HepG2 (cell line): Measurements from ENCODE around the gene C20orf204. TPM values are rescaled to one million over a fixed set of nuclear protein-coding genes. Genes with fewer than 3 reads are reported as not detected.

Experiments used
- ARNTL ChIP-seq: sonication (generic); formaldehyde crosslinking; IDR thresholded peaks from 2 replicates; pipeline ENCODE4 v1.4.0; 2020; ENCODE audit warnings: mild to moderate bottlenecking, missing genetic modification reagents
- CBFB ChIP-seq: sonication (generic); formaldehyde crosslinking; IDR thresholded peaks from 2 replicates; pipeline ENCODE4 v1.4.0; 2020; ENCODE audit warnings: missing genetic modification reagents
- CEBPZ ChIP-seq: IDR thresholded peaks from 2 replicates; pipeline ENCODE4 v1.6.1; 2012; ENCODE audit warnings: low read length, improper control_type of control experiment
- ERF ChIP-seq: IDR thresholded peaks from 2 replicates; pipeline ENCODE4 v1.6.1; 2018; ENCODE audit warnings: missing biosample characterization, missing genetic modification reagents
- IRF1 ChIP-seq: sonication (generic); formaldehyde crosslinking; IDR thresholded peaks from 2 replicates; pipeline ENCODE4 v1.4.0; 2020; ENCODE audit warnings: low read depth, mild to moderate bottlenecking, missing genetic modification reagents
- KDM5B ChIP-seq: sonication (generic); formaldehyde crosslinking; IDR thresholded peaks from 2 replicates; pipeline ENCODE4 v1.4.0; 2020; ENCODE audit warnings: missing genetic modification reagents, mild to moderate bottlenecking, borderline replicate concordance
- KLF12 ChIP-seq: sonication (generic); formaldehyde crosslinking; IDR thresholded peaks from 2 replicates; pipeline ENCODE4 v1.4.0; 2020; ENCODE audit warnings: missing genetic modification reagents, borderline replicate concordance
- RBAK ChIP-seq: sonication (generic); formaldehyde crosslinking; IDR thresholded peaks from 2 replicates; pipeline ENCODE4 v1.5.1; 2020; ENCODE audit warnings: mild to moderate bottlenecking, missing genetic modification reagents
- ZNF598 ChIP-seq: sonication (generic); formaldehyde crosslinking; IDR thresholded peaks from 2 replicates; pipeline ENCODE4 v1.5.1; 2020; ENCODE audit warnings: mild to moderate bottlenecking, missing genetic modification reagents, borderline replicate concordance
- polyA plus RNA-seq, 8 experiments: library from polyadenylated mRNA; depleted of rRNA in 3 of 8; stranded (reverse) in 7 of 8; unstranded in 1 of 8; fragments of >200 nt; fragmentation: Illumina TruSeq in 4 of 8; extraction: Trizol in 4 of 8; gene quantifications; 2 replicates each; pipeline versions ENCODE4 v1.2.1 to v1.2.3, GENCODE V29; 2011 to 2016; ENCODE audit warnings: low read depth in 4 of 8, missing spikeins in 1 of 8, mixed read lengths in 1 of 8; ENCODE audit not compliant: insufficient read depth in 1 of 8
- total RNA-seq, 5 experiments: library from RNA; depleted of rRNA; stranded (reverse); fragments of >200 nt; fragmentation: Illumina TruSeq; extraction: Trizol; gene quantifications; 2 replicates each; pipeline ENCODE4 v1.2.3, GENCODE V29; 2016; ENCODE audit warnings: low read depth in 1 of 5
- TF ChIP-seq, protein P1 (sequence below): IDR thresholded peaks from 2 replicates; pipeline ENCODE4 v1.6.1; 2018; ENCODE audit warnings: missing genetic modification reagents, mild to moderate bottlenecking, missing compliant biosample characterization
- TF ChIP-seq, protein P2 (sequence below): sonication (generic); formaldehyde crosslinking; IDR thresholded peaks from 2 replicates; pipeline ENCODE4 v1.8.1; 2023; ENCODE audit warnings: mild to moderate bottlenecking, missing genetic modification reagents, borderline replicate concordance
- TF ChIP-seq, protein P3 (sequence below): sonication (generic); formaldehyde crosslinking; IDR thresholded peaks from 2 replicates; pipeline ENCODE4 v1.5.0; 2020; ENCODE audit warnings: mild to moderate bottlenecking, missing genetic modification reagents, borderline replicate concordance
- TF ChIP-seq, protein P4 (sequence below): sonication (generic); formaldehyde crosslinking; IDR thresholded peaks from 2 replicates; pipeline ENCODE4 v1.8.0; 2023; ENCODE audit warnings: mild to moderate bottlenecking, missing genetic modification reagents
- TF ChIP-seq, protein P5 (sequence below): sonication (generic); formaldehyde crosslinking; IDR thresholded peaks from 2 replicates; pipeline ENCODE4 v1.8.0; 2022; ENCODE audit warnings: missing genetic modification reagents, low read depth, mild to moderate bottlenecking, borderline replicate concordance

C20orf204 gene
- total and polyA plus RNA-seq, 2 of the 13 experiments (the other 11 are each of a cell fraction or from before 2014, with no cell fraction given), result 22.1 to 80.0 TPM

GRCh38 chr20:64052987-64053840, 17.2 kb downstream of the C20orf204 start (continued):
- TF ChIP-seq, protein P1, sequence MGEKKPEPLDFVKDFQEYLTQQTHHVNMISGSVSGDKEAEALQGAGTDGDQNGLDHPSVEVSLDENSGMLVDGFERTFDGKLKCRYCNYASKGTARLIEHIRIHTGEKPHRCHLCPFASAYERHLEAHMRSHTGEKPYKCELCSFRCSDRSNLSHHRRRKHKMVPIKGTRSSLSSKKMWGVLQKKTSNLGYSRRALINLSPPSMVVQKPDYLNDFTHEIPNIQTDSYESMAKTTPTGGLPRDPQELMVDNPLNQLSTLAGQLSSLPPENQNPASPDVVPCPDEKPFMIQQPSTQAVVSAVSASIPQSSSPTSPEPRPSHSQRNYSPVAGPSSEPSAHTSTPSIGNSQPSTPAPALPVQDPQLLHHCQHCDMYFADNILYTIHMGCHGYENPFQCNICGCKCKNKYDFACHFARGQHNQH (CRISPR knock-in tag), result peak; percentile 70; the same call in 1 of the 2 replicates
- TF ChIP-seq, protein P2, sequence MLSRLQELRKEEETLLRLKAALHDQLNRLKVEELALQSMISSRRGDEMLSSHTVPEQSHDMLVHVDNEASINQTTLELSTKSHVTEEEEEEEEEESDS, result 0 out of 2 replicates have a peak, but pooled peaks have one; percentile 51
- TF ChIP-seq KDM5B (CRISPR knock-in tag), result no peak; the same call in 1 of the 2 replicates
- TF ChIP-seq KLF12 (CRISPR knock-in tag), result 0 out of 2 replicates have a peak, but pooled peaks have one; percentile 20
- TF ChIP-seq, protein P3, sequence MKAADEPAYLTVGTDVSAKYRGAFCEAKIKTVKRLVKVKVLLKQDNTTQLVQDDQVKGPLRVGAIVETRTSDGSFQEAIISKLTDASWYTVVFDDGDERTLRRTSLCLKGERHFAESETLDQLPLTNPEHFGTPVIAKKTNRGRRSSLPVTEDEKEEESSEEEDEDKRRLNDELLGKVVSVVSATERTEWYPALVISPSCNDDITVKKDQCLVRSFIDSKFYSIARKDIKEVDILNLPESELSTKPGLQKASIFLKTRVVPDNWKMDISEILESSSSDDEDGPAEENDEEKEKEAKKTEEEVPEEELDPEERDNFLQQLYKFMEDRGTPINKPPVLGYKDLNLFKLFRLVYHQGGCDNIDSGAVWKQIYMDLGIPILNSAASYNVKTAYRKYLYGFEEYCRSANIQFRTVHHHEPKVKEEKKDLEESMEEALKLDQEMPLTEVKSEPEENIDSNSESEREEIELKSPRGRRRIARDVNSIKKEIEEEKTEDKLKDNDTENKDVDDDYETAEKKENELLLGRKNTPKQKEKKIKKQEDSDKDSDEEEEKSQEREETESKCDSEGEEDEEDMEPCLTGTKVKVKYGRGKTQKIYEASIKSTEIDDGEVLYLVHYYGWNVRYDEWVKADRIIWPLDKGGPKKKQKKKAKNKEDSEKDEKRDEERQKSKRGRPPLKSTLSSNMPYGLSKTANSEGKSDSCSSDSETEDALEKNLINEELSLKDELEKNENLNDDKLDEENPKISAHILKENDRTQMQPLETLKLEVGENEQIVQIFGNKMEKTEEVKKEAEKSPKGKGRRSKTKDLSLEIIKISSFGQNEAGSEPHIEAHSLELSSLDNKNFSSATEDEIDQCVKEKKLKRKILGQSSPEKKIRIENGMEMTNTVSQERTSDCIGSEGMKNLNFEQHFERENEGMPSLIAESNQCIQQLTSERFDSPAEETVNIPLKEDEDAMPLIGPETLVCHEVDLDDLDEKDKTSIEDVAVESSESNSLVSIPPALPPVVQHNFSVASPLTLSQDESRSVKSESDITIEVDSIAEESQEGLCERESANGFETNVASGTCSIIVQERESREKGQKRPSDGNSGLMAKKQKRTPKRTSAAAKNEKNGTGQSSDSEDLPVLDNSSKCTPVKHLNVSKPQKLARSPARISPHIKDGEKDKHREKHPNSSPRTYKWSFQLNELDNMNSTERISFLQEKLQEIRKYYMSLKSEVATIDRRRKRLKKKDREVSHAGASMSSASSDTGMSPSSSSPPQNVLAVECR (CRISPR knock-in tag), result peak; percentile 45; the same call in 1 of the 2 replicates
- peak; percentile 82 for TF ChIP-seq ERF
- TF ChIP-seq IRF1, result no peak; the same call in 1 of the 2 replicates
- 0 out of 2 replicates have a peak, but pooled peaks have one; percentile 66 for TF ChIP-seq RBAK (CRISPR knock-in tag)
- TF ChIP-seq, protein P4, sequence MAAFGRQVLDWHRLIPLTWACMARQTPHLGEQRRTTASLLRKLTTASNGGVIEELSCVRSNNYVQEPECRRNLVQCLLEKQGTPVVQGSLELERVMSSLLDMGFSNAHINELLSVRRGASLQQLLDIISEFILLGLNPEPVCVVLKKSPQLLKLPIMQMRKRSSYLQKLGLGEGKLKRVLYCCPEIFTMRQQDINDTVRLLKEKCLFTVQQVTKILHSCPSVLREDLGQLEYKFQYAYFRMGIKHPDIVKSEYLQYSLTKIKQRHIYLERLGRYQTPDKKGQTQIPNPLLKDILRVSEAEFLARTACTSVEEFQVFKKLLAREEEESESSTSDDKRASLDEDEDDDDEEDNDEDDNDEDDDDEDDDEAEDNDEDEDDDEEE (CRISPR knock-in tag), result peak; percentile 90
- TF ChIP-seq CEBPZ, result no peak
- TF ChIP-seq CBFB, result no peak; the same call in 1 of the 2 replicates
- 0 out of 2 replicates have a peak, but pooled peaks have one; percentile 38 for TF ChIP-seq ARNTL (CRISPR knock-in tag)
- TF ChIP-seq, protein P5, sequence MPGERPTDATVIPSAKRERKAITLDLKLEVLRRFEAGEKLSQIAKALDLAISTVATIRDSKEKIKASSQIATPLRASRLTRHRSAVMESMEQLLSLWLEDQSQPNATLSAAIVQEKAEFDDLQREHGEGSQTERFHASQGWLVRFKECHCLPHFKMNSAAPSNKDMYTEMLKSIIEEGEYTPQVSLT, result no peak
- TF ChIP-seq ZNF598 (CRISPR knock-in tag), result no peak; the same call in 1 of the 2 replicates
